ENCODE data around the gene AOPEP. TPM values are rescaled to one million over a fixed set of nuclear protein-coding genes. Genes with fewer than 3 reads are reported as not detected.
"Not testable (repeated sequence)": the region's sequence is repeated elsewhere in the genome, so short reads cannot be mapped to it uniquely, and the experiment has no call there.

The AOPEP gene
- polyA plus RNA-seq, 1 experiment: 40.0 TPM

DNA sequence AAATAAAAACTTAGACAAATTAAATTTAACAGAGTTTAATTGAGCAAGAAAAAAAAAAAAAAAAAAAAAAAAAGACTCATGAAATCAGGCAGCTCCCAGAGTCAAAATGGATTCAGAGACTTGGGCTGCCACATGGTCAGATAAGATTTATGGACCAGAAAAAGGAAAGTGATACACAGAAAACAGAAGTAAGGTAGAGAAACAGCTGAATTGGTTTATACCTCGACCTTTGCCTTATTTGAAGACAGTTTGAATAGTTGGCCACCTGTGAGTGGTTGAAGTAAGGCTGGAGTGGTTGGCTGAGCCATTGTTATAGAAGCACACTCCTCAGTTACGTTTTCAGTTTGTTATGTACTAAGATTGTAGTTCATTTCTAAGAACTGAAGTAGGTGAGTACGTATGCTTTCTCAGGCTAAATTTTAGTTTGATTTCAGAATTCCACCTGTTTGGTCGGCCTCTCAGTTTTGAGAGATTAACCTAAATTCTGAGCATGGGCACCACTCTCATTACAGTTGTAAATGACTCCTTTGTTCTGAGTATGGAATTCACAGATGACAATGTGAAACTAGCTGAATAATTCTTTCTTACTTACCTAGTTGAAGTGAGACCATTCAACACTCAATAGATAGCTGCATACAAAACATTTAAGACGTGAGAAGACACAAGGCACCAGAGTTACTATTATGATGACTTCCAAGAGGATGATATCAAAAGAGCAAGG is 149.0 kb downstream of the AOPEP start:
- ChIA-PET POLR2A (interaction anchor here (0.6 to 0.7 kb wide), 2 partner anchors 10 to 119 kb away, joined by 4 to 6 read pairs; no protein-coding TSS in a partner anchor), CTCF (no interaction called here)
- DNase-seq (ENCODE audit: low read depth, low spot score): no peak
- Histone ChIP-seq H3K4me3 (ENCODE audit: low read depth, low read length) (no peak overlapping the region), H3K9me3 (ENCODE audit: control insufficient read depth, insufficient read depth, low read length) (no peaks in the 10 kb centered on the region), H3K27me3 (ENCODE audit: control insufficient read depth, insufficient read depth, low read length) (no peaks in the 10 kb centered on the region), H3K27ac (ENCODE audit: low read depth, low read length) (no peak overlapping the region)
- TF ChIP-seq, protein P1, sequence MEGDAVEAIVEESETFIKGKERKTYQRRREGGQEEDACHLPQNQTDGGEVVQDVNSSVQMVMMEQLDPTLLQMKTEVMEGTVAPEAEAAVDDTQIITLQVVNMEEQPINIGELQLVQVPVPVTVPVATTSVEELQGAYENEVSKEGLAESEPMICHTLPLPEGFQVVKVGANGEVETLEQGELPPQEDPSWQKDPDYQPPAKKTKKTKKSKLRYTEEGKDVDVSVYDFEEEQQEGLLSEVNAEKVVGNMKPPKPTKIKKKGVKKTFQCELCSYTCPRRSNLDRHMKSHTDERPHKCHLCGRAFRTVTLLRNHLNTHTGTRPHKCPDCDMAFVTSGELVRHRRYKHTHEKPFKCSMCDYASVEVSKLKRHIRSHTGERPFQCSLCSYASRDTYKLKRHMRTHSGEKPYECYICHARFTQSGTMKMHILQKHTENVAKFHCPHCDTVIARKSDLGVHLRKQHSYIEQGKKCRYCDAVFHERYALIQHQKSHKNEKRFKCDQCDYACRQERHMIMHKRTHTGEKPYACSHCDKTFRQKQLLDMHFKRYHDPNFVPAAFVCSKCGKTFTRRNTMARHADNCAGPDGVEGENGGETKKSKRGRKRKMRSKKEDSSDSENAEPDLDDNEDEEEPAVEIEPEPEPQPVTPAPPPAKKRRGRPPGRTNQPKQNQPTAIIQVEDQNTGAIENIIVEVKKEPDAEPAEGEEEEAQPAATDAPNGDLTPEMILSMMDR (IDR thresholded peaks at IDR 0.05; ENCODE audit: low read depth, low read length): no peak

- H3K4me3 ChIP-seq (ENCODE audit: low read depth, low read length); DNase-seq (ENCODE audit: low read depth, low spot score); POLR2A ChIA-PET; H3K27ac ChIP-seq (ENCODE audit: low read depth, low read length); H3K9me3 ChIP-seq (ENCODE audit: control insufficient read depth, insufficient read depth, low read length); H3K27me3 ChIP-seq (ENCODE audit: control insufficient read depth, insufficient read depth, low read length): not testable (repeated sequence)
- CTCF ChIA-PET: interaction anchor here (0.5 to 0.6 kb wide), 2 partner anchors 22 to 123 kb away, joined by 3 to 4 read pairs; no protein-coding TSS in a partner anchor
Measured at GRCh38 chr9:94878804-94879203, 152.3 kb downstream of the AOPEP start.

DNA sequence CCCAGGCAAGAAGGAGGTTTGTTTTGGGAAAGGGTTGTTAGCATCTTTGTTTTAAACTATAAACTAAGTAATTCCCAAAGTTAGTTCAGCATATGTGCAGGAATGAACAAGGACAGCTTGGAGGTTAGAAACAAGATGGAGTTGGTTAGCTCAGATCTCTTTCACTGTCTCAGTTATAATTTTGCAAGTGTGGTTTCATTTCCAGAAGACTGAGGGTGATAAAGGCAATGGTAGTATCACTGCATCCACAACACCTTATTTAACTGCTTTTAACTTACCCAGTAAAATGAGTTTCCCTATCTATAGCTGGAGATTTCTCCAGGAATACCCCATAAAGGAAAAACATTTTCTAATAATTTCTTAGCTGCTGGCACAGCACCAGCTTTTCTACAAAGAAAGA is 152.7 kb downstream of the AOPEP start:
- Histone ChIP-seq H3K27ac (ENCODE audit: low read depth, low read length) (no peak overlapping the region), H3K9me3 (ENCODE audit: control insufficient read depth, insufficient read depth, low read length) (no peaks in the 10 kb centered on the region), H3K4me3 (ENCODE audit: low read depth, low read length) (no peak overlapping the region), H3K27me3 (ENCODE audit: control insufficient read depth, insufficient read depth, low read length) (no peaks in the 10 kb centered on the region)
- CTCF ChIA-PET: interaction anchor here (0.6 to 1.3 kb wide), 2 partner anchors 13 to 123 kb away, joined by 3 to 4 read pairs; no protein-coding TSS in a partner anchor
- TF ChIP-seq, protein P1 (IDR thresholded peaks at IDR 0.05; ENCODE audit: low read depth, low read length): no peak
- no peak for DNase-seq (ENCODE audit: low read depth, low spot score)
- POLR2A ChIA-PET: no interaction called here

GRCh38 chr9:94881023-94881422 is 154.5 kb downstream of the AOPEP start:
- no peak for DNase-seq (ENCODE audit: low read depth, low spot score)
- no peaks in the 10 kb centered on the region for H3K9me3 ChIP-seq (ENCODE audit: control insufficient read depth, insufficient read depth, low read length)
- no peak overlapping the region for H3K4me3 ChIP-seq (ENCODE audit: low read depth, low read length)
- ChIA-PET POLR2A (interaction anchor here (0.6 to 0.8 kb wide), 3 partner anchors 16 to 133 kb away, joined by 3 to 5 read pairs (median 3); no protein-coding TSS in a partner anchor), CTCF (interaction anchor here (1.5 kb wide), 1 partner anchor 145 kb away, joined by 3 read pairs; no protein-coding TSS in a partner anchor)
- no peak overlapping the region for H3K27ac ChIP-seq (ENCODE audit: low read depth, low read length)
- TF ChIP-seq, protein P1 (IDR thresholded peaks at IDR 0.05; ENCODE audit: low read depth, low read length): no peak
- H3K27me3 ChIP-seq (ENCODE audit: control insufficient read depth, insufficient read depth, low read length): no peaks in the 10 kb centered on the region

DNA sequence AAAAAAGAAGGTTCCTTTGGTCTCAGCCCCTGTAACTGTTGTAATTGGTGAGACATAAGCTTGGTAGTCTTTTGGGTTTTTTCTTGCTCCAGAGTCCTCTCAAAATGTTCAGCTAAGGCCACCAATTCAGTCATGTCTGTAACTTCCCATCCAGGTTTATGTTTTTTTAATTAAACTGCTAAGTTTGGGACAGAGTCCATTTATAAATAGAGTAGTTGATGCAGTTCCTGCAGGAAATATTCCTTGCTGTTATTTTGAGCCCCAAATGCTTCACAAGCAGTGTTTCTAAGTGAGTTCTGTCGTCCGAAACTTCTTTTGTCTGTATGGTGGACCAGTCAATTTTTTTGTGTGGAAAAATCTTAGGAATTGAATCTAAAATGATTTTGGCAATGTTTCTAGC is 155.0 kb downstream of the AOPEP start:
- no peak for DNase-seq (ENCODE audit: low read depth, low spot score)
- no peaks in the 10 kb centered on the region for H3K9me3 ChIP-seq (ENCODE audit: control insufficient read depth, insufficient read depth, low read length)
- H3K4me3 ChIP-seq (ENCODE audit: low read depth, low read length): no peak overlapping the region
- ChIA-PET POLR2A (no interaction called here), CTCF (interaction anchor here (1.3 to 1.5 kb wide), 2 partner anchors 144 to 286 kb away, joined by 3 to 4 read pairs; no protein-coding TSS in a partner anchor)
- TF ChIP-seq, protein P1 (IDR thresholded peaks at IDR 0.05; ENCODE audit: low read depth, low read length): no peak
- H3K27ac ChIP-seq (ENCODE audit: low read depth, low read length): no peak overlapping the region
- no peaks in the 10 kb centered on the region for H3K27me3 ChIP-seq (ENCODE audit: control insufficient read depth, insufficient read depth, low read length)
